Calu3 (cell line): Measurements from ENCODE around the gene NUMA1. TPM values are rescaled to one million over a fixed set of nuclear protein-coding genes. Genes with fewer than 3 reads are reported as not detected.

Experiments used
- BruUV-seq: library from RNA; stranded (reverse); fragments of 400-500 nt; replicated peaks from 2 replicates; lab custom pipeline; 2021; lab: Mats Ljungman, UMichigan
- CTCF ChIA-PET: fragments of 300-600 bp; sonication (Branson Sonifier 250); formaldehyde crosslinking; loops from one replicate; lab custom pipeline; 2022; ENCODE audit warnings: antibody characterized with exemption; lab: Charles Lee
- DNase-seq: peaks from one replicate; pipeline ENCODE4 v3.0.0; 2022
- H3K27ac Mint-ChIP-seq: one replicate; pipeline ENCODE4 v1.8.0; 2022; ENCODE audit warnings: mixed read lengths; ENCODE audit not compliant: unreplicated experiment
- H3K27me3 Mint-ChIP-seq: one replicate; pipeline ENCODE4 v1.8.0; 2022; ENCODE audit warnings: mixed read lengths; ENCODE audit not compliant: unreplicated experiment
- H3K36me3 Mint-ChIP-seq: one replicate; pipeline ENCODE4 v1.8.0; 2022; ENCODE audit warnings: mild to moderate bottlenecking, moderate library complexity, mixed read lengths; ENCODE audit not compliant: insufficient read depth, unreplicated experiment
- H3K4me1 Mint-ChIP-seq: one replicate; pipeline ENCODE4 v1.8.0; 2022; ENCODE audit warnings: mild to moderate bottlenecking, low read depth, mixed read lengths; ENCODE audit not compliant: unreplicated experiment
- H3K4me3 Mint-ChIP-seq: one replicate; pipeline ENCODE4 v1.8.0; 2022; ENCODE audit warnings: mild to moderate bottlenecking, low read depth, moderate library complexity, mixed read lengths; ENCODE audit not compliant: unreplicated experiment
- H3K9me3 Mint-ChIP-seq: one replicate; pipeline ENCODE4 v1.8.0; 2022; ENCODE audit warnings: low read depth, mixed read lengths; ENCODE audit not compliant: unreplicated experiment
- intact Hi-C: fragments of 100-400 bp; cut with micrococcal nuclease; formaldehyde crosslinking; loops from one replicate; pipeline ENCODE4 v1.10.0; 2022; ENCODE audit not compliant: unreplicated experiment
- total RNA-seq: library from RNA; stranded (reverse); gene quantifications from 2 replicates; pipeline ENCODE4 v1.2.3, GENCODE V29; 2022
- TF ChIP-seq, protein P1 (sequence below): fragments of 200-600 bp; IDR thresholded peaks from one replicate; pipeline ENCODE4 v1.8.0; 2022; ENCODE audit warnings: antibody characterized with exemption; ENCODE audit not compliant: unreplicated experiment

NUMA1 gene
- total RNA-seq, 1 experiment from 2014 or later: 146 TPM

DNA sequence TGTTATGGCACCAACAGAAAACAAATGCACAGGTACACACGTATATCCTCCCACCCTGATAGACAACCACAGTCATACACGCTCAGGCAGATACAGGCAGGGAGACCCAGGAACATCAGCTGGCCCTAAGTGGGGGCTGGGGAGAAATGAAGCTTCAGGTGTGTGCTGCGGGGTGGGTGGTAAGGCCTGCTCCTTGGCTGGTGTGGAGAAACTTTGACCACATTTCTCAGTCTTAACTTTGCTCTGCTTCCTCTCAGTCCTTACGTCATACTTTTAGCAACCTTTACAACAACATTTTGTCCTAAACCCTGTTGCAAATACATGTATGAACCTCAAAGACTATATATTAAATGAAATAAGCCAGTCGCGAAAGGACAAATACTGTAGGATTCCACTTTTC is 38.9 kb upstream of the NUMA1 start:
- no peak overlapping the region for H3K27ac Mint-ChIP-seq
- no TSS peak for BruUV-seq

DNA sequence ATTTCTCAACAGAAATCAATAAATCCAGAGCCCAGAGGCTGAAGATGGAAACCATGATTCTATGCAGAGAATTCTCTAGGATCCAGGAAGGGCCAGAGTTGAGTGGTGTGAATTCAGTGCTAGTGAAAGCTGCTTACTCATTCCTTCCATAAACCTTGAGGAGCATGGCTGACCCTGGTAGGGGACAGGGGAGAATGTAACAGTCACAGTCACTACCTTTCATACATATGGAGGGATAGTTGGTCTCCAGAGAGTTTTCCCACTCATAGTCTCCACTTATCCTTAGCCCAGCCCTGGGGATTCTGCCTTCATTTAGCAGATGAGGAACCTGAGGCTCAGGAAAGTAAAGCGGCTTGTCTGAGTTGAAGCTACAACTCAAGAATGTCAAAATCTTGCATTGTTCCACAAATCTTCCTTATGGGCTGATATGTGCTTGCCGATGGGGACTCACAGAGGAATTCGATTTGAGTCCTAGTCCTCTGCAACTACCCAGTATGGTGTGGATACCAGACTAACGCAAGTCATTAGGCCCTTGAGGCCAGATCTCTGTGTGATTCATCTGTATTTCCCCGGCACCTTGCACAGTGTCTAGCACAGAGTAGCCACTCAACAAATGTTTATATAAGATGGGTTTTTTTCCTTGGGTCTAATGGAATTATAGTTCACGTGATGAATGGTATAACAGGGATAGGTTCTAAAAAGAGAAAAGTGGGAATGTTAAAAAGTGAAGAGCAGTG is 35.8 kb upstream of the NUMA1 start:
- intact Hi-C loops: no loop called here
- Mint-ChIP-seq H3K4me3 (no peak overlapping the region), H3K27me3 (peaks cover 13% of the 10 kb centered on the region), H3K4me1 (peaks cover 7% of the 10 kb centered on the region), H3K9me3 (no peaks in the 10 kb centered on the region), H3K27ac (no peak overlapping the region), H3K36me3 (peaks cover 23% of the 10 kb centered on the region)
- TF ChIP-seq, protein P1, sequence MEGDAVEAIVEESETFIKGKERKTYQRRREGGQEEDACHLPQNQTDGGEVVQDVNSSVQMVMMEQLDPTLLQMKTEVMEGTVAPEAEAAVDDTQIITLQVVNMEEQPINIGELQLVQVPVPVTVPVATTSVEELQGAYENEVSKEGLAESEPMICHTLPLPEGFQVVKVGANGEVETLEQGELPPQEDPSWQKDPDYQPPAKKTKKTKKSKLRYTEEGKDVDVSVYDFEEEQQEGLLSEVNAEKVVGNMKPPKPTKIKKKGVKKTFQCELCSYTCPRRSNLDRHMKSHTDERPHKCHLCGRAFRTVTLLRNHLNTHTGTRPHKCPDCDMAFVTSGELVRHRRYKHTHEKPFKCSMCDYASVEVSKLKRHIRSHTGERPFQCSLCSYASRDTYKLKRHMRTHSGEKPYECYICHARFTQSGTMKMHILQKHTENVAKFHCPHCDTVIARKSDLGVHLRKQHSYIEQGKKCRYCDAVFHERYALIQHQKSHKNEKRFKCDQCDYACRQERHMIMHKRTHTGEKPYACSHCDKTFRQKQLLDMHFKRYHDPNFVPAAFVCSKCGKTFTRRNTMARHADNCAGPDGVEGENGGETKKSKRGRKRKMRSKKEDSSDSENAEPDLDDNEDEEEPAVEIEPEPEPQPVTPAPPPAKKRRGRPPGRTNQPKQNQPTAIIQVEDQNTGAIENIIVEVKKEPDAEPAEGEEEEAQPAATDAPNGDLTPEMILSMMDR: no peak
- no TSS peak for BruUV-seq
- no peak for DNase-seq
- CTCF ChIA-PET: no interaction called here

More for the DNA sequence above, 38.9 kb upstream of the NUMA1 start:
- Mint-ChIP-seq H3K4me3 (no peak overlapping the region), H3K9me3 (no peaks in the 10 kb centered on the region), H3K36me3 (no peaks in the 10 kb centered on the region), H3K27me3 (peaks cover 13% of the 10 kb centered on the region), H3K4me1 (no peaks in the 10 kb centered on the region)
- intact Hi-C loops: no loop called here
- TF ChIP-seq, protein P1: no peak
- DNase-seq: no peak
- CTCF ChIA-PET: no interaction called here

DNA sequence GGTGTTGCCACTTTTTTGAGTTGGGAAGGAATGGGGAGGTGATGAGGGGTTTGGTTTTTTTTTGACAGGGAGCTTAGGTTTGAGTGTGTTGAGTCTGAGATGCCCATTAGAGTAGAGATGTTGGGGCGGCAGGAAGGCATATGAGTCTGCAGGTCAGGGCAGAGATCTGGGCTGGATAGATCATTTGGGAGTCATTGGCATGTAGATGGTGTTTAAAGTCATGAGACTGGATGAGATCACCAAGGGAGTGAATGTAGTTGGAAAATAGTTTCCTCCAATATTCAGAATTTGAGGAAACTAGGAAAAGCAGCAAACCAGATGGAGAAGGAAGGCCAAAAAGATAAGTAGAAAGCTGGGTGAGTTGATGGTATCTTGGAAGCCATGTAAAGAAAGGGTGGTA is 34.2 kb upstream of the NUMA1 start:
- Mint-ChIP-seq H3K27me3 (peaks cover 13% of the 10 kb centered on the region), H3K27ac (peak overlapping the region; percentile 100)

DNA sequence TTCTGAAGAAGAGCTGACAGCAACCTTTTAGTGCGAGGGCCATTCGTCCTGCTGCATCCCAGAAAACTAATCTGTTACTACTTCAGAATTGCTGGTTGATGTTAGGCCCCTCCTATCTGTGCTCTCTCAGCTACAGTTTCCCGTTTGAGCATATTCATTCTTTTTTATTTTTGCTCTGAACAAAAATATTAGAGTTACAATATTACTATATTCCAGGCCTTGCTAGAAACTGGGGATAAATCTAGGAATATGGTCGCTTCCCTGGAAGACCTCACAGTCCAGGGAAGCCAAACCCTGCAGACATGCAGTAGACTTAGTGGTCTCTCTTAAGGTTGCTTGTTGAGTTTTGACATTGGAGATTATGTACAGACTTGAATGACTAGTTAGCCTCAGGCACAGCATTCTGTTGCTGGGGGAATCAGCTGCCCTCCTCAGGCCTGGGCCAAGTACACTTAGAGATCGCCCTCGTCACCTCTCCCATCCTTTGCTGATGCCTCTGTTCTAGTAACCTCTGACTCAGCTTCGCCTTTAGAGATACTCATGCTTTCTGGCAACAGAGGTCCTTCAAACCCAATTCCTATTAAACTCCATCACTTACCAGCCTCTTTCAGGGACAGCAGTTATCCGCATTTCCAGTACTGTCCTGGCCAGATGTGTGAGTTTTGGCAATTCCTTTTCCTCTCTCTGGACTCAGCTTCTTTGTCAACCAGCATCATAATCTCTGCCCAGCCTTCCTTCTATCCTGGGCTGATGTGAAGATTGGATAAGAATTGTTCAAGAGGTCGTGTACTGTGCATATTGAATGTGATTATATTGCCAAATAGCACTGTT is 32.9 kb upstream of the NUMA1 start:
- peak overlapping the region; percentile 95 for H3K4me3 Mint-ChIP-seq
- intact Hi-C loops: no loop called here

More for the DNA sequence above, 34.2 kb upstream of the NUMA1 start:
- Mint-ChIP-seq H3K9me3 (no peaks in the 10 kb centered on the region), H3K4me3 (no peak overlapping the region), H3K4me1 (peaks cover 9% of the 10 kb centered on the region), H3K36me3 (peaks cover 24% of the 10 kb centered on the region)
- no TSS peak for BruUV-seq
- TF ChIP-seq, protein P1: no peak
- intact Hi-C loops: no loop called here
- DNase-seq: no peak
- CTCF ChIA-PET: no interaction called here

More for the DNA sequence above, 32.9 kb upstream of the NUMA1 start:
- Mint-ChIP-seq H3K9me3 (no peaks in the 10 kb centered on the region), H3K27me3 (peaks cover 13% of the 10 kb centered on the region), H3K27ac (peak overlapping the region; percentile 100), H3K4me1 (peaks cover 9% of the 10 kb centered on the region), H3K36me3 (peaks cover 24% of the 10 kb centered on the region)
- BruUV-seq: TSS peak; percentile 99
- no peak for DNase-seq
- TF ChIP-seq, protein P1: no peak
- CTCF ChIA-PET: interaction anchor here (1.0 to 1.4 kb wide), 4 partner anchors 70 to 321 kb away, joined by 3 to 6 read pairs (median 4); partner anchors contain the start of gene CLPB
